Measurements from ENCODE around the gene NFAM1. TPM values are rescaled to one million over a fixed set of nuclear protein-coding genes. Genes with fewer than 3 reads are reported as not detected.

The NFAM1 gene
- total RNA-seq, 2 donors from 2014 or later: 0.74 to 3.5 TPM

GRCh38 chr22:42343531-42344081, 88.6 kb downstream of the NFAM1 start:
- Histone ChIP-seq H3K9me3 (no peaks in the 10 kb centered on the region), H3K4me1 (peaks cover 0 to 10% of the 10 kb centered on the region in 2 donors), H3K27me3 (no peaks in the 10 kb centered on the region), H3K27ac (peak overlapping the region; percentile 49 to 62), H3K36me3 (no peaks in the 10 kb centered on the region), H3K4me3 (peak overlapping the region; percentile 38 to 49)
- no peak for DNase-seq (ENCODE audit: low spot score)
- no peak for TF ChIP-seq CTCF (IDR thresholded peaks at IDR 0.05)

- TF ChIP-seq CTCF (IDR thresholded peaks at IDR 0.05): no peak
- DNase-seq (ENCODE audit: low spot score): no peak
- H3K27ac ChIP-seq: no peak overlapping the region
- no peaks in the 10 kb centered on the region for H3K9me3 ChIP-seq
- no peaks in the 10 kb centered on the region for H3K36me3 ChIP-seq
- peak overlapping the region; percentile 37 to 49 for H3K4me3 ChIP-seq
- no peaks in the 10 kb centered on the region for H3K27me3 ChIP-seq
- H3K4me1 ChIP-seq: peaks cover 0 to 10% of the 10 kb centered on the region in 2 donors
Measured at GRCh38 chr22:42343121-42343454, 89.1 kb downstream of the NFAM1 start.

DNA sequence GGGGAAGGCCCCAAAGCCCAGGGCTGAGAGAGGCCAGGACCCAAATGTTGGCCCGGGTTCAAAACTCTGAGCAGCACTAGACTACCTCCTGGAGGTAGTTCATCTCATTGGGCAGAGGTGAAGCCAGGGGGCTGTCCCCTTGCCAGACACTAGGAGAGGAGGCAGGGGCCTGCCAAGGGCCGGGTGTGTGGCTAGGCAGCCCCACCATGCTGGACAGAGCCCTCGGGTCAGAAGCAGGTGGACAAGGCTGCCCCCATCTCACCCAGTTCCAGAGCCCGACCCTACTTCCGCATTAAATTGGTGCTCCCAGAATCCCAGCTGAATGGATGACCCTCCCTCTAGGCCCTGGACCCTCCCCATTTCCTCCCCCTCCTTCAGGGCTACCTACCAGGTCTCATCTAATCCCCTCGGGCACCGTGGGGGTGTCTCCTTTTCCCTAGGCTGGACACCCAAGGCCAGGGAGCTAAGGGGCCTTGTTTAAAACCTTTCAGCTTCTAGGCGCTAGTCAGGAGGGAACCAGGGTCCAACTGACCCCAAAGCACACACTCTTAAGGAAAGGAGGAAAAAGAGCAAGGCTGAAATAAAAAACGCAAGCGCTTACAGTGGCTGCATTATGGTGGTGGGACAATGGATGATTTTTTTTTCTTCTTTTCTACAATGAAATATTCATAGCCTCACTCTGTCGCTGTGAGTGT, 89.6 kb downstream of the NFAM1 start:
- Histone ChIP-seq H3K27ac (no peak overlapping the region), H3K9me3 (no peaks in the 10 kb centered on the region), H3K4me3 (peak overlapping the region in 1 of 2 donors; percentile 49)

DNA sequence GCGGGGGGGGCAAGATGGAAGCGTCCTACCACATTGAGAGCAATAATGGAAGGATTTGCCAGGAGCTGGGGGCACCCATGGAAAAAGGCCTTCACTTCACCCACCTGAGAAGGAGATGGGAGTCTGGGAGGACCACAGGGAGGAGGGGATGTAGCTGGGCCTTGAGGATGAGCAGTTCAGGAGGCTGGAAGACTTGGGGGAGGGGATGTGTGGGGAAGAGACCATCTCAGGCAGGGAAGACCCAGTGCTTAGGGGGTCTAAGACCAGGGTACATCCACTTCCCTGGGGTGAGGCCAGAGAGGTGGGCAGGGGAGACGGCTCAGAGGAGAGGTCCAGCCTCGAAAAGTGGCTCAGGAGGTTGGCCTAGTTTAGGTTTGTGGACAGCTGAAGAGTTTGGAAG, 90.4 kb downstream of the NFAM1 start:
- TF ChIP-seq CTCF (IDR thresholded peaks at IDR 0.05): no peak
- DNase-seq (ENCODE audit: low spot score): no peak
- H3K9me3 ChIP-seq: no peaks in the 10 kb centered on the region
- H3K27ac ChIP-seq: no peak overlapping the region
- H3K27me3 ChIP-seq: no peaks in the 10 kb centered on the region
- peaks cover 0 to 10% of the 10 kb centered on the region in 2 donors for H3K4me1 ChIP-seq
- no peak overlapping the region for H3K4me3 ChIP-seq
- no peaks in the 10 kb centered on the region for H3K36me3 ChIP-seq

More for the DNA sequence above, 89.6 kb downstream of the NFAM1 start:
- peaks cover 0 to 10% of the 10 kb centered on the region in 2 donors for H3K4me1 ChIP-seq
- no peak for TF ChIP-seq CTCF (IDR thresholded peaks at IDR 0.05)
- no peak for DNase-seq (ENCODE audit: low spot score)
- no peaks in the 10 kb centered on the region for H3K36me3 ChIP-seq
- no peaks in the 10 kb centered on the region for H3K27me3 ChIP-seq

DNA sequence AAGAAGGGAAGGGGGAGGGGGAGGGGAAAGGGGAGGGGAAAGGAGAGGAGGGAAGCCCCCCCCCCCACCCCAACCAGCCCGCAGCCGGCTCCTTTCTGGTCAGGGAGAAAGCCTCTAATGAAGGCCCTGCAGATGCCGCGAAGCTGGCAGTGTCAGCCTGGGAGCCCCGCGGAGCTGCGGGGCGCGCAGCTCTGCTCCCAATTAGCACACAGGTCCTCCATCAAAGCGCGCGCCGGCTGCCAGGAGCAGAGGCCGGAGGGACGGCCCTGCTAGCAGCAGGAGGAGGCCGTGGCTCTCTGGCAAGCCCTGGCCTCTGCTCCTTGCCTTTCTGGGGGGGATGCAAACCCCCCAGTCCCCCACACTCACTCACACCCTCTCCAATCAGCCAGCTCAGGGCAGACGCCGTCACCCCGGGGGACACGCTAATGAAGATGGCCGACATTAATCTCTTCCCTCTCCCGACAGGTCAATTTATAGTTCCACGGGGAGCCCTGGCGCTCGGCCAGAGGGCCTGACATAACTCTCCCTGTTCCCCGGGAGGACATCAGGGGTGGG, 91.3 kb downstream of the NFAM1 start:
- H3K27me3 ChIP-seq: no peaks in the 10 kb centered on the region
- H3K9me3 ChIP-seq: no peaks in the 10 kb centered on the region
- no peak for TF ChIP-seq CTCF (IDR thresholded peaks at IDR 0.05)
- no peak for DNase-seq (ENCODE audit: low spot score)
- H3K27ac ChIP-seq: no peak overlapping the region
- H3K36me3 ChIP-seq: no peaks in the 10 kb centered on the region
- H3K4me1 ChIP-seq: peaks cover 0 to 10% of the 10 kb centered on the region in 2 donors
- H3K4me3 ChIP-seq: no peak overlapping the region
